Activated CD4-positive, alpha-beta T cell treated with anti-CD3 and anti-CD28 coated beads for 24 hours (primary cell): ENCODE measurements around the gene ADGRG4.
"Not testable (repeated sequence)": the region's sequence is repeated elsewhere in the genome, so short reads cannot be mapped to it uniquely, and the experiment has no call there.

Experiments used
- DNase-seq, 2 donors: peaks; one replicate each; pipeline ENCODE4 v3.0.0-alpha.2; 2020; ENCODE audit warnings: low read depth in 2 of 2

ADGRG4 gene, protein sequence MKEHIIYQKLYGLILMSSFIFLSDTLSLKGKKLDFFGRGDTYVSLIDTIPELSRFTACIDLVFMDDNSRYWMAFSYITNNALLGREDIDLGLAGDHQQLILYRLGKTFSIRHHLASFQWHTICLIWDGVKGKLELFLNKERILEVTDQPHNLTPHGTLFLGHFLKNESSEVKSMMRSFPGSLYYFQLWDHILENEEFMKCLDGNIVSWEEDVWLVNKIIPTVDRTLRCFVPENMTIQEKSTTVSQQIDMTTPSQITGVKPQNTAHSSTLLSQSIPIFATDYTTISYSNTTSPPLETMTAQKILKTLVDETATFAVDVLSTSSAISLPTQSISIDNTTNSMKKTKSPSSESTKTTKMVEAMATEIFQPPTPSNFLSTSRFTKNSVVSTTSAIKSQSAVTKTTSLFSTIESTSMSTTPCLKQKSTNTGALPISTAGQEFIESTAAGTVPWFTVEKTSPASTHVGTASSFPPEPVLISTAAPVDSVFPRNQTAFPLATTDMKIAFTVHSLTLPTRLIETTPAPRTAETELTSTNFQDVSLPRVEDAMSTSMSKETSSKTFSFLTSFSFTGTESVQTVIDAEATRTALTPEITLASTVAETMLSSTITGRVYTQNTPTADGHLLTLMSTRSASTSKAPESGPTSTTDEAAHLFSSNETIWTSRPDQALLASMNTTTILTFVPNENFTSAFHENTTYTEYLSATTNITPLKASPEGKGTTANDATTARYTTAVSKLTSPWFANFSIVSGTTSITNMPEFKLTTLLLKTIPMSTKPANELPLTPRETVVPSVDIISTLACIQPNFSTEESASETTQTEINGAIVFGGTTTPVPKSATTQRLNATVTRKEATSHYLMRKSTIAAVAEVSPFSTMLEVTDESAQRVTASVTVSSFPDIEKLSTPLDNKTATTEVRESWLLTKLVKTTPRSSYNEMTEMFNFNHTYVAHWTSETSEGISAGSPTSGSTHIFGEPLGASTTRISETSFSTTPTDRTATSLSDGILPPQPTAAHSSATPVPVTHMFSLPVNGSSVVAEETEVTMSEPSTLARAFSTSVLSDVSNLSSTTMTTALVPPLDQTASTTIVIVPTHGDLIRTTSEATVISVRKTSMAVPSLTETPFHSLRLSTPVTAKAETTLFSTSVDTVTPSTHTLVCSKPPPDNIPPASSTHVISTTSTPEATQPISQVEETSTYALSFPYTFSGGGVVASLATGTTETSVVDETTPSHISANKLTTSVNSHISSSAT (N-terminal part only)

DNA sequence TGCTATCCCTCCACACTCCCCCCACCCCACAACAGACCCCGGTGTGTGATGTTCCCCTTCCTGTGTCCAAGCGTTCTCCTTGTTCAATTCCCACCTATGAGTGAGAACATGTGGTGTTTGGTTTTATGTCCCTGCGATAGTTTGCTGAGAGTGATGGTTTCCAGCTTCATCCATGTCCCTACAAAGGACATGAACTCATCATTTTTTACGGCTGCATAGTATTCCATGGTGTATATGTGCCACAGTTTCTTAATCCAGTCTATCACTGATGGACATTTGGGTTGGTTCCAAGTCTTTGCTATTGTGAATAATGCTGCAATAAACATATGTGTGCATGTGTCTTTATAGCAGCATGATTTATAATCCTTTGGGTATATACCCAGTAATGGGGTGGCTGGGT lies at the start of gene ADGRG4:
TSS of gene ADGRG4 (plus strand) at position 243 of the 400 bp plus-strand sequence. CDS start 7,815 bp downstream, outside the sequence.
- not testable (repeated sequence) for DNase-seq

DNA sequence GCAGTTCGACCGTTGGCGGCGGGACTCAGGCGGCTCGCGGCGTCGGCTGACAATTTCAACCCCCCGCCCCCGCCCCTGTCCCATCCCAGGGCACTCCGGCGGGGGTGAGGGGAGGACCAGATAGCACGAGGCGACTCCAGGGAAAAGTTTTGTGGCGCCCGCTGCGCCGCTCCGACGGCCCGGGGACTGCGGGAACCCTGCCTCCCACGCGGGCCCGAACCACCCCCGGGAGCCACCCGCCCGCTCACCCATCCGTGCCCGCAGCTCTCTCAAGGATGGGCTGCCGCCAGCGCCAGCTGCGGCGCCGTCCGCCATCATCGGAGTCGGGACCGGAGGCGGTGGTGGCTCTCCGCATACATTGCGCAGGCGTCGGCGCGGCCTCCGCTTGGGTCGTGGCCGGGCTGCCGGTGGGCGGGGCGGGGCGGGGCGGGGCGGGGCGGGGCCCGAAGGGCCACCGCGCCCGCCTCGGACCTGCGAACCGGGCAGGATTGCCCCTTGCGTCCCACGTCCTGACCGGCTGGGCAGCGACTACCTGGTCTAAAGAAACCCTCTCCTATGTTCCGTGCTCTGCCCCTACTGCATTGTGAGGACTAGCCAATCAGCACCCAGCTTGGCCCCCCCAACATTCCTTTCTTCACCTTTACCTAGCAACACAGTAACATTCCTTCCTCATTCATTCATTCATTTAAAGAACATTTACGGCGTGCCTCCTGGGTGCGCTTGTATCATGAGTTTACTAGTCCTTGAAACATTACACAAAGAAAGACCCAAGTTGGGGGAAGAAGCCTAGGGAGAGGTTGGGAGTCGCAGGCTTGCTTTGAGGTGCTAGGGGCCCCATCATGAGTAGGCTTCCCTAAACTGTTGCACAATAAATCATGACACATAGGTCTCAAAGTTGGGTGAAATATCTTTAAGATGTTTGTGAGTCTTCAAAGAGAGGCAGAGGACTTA lies 49.4 kb upstream of the ADGRG4 start, which contains the start of gene MAP7D3:
TSS of gene MAP7D3 (minus strand) at position 360 of the 951 bp plus-strand sequence. CDS start at position 318, 42 bp downstream.
- peak; percentile 30 to 47 for DNase-seq

DNA sequence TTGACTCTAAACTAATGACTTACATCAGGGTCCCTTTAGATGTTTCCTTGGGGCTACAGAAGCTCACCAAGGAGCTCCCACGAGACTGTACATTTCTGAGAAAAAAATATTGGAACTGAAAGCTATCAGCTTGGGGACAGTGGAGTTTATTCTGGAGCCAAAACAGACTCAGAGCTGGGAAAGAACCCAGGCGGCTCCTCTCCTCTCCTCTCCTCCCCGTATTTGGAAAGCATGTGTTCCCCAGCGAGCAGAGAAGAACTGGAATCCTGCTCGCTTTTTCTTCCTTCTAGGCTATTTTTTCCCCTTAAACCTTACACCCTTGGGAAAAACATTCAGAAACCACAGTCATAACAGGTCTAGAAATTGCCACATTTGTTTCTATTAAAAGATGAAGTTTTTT lies 45.2 kb upstream of the ADGRG4 start:
- no peak for DNase-seq

DNA sequence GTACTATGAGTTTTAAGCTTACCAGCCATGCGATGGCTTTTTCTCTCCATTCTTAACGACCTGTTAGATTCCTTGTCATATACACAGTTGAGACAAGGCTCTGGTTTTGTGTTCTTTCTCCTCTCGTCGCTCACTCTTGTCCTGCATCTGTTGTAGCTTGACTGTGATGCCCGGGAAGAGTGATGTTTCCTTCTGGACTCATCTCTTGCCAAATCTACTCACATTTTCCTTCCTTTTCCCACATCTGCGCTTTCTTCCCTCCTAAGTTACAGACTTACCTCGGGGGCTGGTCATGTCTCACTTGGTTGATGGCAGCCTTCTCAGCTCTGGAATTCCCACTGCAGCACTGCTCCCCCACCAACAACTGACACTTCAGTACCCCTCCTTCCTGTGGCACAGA lies 44.7 kb upstream of the ADGRG4 start:
- no peak for DNase-seq

DNA sequence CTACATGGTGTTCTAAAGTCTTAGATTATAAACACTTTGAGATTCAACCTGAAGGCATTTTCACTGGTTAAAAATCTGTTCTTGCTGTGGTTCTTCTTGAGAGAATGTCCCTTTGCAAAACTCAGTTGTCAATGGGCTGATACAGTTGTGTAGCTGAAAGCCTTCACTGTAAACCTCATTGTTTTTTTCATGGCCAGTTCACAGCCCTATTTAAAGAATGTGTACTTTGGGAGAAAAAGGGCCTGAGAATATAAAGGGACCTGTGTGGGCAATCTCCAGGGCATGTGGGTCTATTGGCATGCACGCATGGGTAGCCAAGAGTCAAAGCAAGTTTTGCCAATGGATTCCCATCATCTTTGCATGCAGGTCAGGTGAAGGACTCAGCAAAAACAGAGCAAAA lies 41.8 kb upstream of the ADGRG4 start:
- DNase-seq: no peak

DNA sequence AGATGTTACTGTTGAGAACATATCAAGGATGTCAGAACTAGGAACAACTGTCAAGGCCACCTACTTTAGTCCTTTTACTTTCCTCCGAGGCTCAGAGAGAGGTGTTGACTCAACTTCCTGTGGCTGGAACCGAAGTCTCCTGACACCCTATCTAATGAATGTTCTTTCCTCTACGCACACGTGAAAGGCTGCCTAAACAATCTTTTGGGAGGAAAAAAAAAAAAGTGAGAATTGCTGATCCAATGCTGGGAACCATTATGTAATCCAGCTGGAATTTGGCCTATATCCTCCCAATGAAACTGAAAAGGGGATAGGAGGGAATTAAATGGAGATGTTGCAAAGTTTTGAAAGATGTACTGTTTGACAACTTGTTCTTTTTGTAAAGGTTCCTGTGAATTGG lies 41.2 kb upstream of the ADGRG4 start:
- DNase-seq: no peak

DNA sequence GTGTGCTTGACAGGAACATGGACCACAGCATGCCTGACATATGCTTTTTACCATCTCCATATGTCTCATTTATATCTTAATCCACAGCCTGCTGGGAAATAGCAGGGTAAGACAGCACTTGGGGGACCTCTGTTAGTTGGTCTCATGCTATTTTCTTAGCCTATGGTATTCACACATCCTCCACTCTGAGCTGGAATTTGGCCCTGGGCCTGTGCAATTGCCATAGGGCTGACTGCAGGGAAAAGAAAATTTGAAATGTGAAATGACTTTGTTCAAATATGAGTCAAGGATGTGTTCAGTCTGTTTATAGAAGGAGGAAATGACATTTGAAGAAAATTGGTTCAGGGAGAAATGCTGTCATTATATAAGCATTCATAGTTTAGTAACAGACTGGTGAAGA lies 40.0 kb upstream of the ADGRG4 start:
- no peak for DNase-seq

DNA sequence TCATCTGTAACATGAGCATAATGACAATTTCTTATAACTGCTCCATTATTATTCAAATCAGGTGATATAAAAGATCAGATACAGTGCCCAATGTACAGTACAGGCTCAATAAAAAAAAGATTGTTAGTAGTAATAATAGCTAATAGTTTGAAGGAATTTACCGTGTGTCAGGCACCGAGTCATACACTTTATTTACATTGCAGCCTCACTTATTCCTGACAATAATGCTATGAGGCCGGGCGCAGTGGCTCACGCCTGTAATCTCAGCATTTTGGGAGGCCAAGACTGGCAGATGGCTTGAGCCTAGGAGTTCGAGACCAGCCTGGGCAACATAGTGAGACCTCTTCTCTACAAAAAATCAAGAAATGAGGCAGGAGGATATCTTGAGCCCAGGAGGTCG lies 39.4 kb upstream of the ADGRG4 start:
- no peak for DNase-seq

DNA sequence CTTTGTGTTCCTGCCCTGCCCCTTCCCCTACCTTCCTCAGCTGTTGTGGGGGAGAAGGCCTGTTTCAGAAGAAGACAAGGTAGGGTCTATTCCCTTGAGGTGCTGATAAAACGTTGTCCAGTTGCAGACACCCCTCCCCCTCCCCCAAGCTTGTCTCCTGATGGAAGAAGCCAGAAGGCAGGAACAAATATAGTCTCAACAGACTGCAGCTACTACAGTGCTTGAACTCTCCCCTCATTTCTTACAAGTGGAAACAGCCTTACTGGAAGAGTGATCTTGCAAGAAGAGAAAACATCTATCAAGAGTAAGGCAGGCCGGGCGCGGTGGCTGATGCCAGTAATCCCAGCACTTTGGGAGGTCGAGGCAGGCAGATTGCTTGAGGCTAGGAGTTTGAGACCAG lies 38.5 kb upstream of the ADGRG4 start:
- DNase-seq: no peak

DNA sequence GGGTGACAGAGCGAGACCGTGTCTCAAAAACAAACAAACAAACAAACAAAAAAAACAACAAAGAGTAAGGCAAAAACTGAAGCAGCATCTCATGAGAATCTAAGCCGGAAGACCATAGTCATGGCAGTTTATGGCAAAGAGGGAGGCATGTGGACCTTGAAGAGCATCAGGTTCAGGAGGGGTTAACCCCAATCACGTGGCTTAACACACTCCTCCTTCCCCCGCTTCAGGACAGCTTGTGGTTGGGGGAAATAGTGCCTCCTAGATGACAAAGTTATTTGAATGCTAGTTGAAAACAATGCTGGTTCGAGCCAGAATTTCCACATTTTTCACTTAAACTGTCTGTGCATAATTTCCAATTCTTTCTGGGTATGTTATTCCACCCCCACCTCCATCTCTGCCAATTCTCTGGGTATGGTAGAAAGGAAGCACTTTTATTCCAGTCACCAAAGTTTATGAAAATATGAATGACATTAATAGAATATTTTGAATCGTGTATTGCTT lies 37.9 kb upstream of the ADGRG4 start:
- no peak for DNase-seq

DNA sequence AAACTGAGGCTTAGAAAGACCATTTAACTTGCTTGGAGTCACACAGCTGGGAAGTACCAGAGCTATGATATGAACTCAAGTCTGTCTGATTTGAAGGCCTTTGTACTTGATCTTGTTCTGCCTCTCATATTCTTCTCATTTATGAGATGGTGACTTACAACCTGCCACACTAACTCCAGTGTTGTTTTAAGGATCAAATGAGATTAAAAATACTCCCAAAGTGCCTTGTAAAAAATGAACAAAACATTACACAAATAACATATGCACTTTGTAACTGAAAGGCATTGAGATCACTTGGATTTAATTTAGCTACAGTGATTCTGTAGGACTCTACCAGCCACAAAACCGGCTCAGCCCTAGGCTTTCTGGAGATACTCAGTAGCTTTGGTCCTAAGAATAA lies 33.9 kb upstream of the ADGRG4 start:
- no peak for DNase-seq

DNA sequence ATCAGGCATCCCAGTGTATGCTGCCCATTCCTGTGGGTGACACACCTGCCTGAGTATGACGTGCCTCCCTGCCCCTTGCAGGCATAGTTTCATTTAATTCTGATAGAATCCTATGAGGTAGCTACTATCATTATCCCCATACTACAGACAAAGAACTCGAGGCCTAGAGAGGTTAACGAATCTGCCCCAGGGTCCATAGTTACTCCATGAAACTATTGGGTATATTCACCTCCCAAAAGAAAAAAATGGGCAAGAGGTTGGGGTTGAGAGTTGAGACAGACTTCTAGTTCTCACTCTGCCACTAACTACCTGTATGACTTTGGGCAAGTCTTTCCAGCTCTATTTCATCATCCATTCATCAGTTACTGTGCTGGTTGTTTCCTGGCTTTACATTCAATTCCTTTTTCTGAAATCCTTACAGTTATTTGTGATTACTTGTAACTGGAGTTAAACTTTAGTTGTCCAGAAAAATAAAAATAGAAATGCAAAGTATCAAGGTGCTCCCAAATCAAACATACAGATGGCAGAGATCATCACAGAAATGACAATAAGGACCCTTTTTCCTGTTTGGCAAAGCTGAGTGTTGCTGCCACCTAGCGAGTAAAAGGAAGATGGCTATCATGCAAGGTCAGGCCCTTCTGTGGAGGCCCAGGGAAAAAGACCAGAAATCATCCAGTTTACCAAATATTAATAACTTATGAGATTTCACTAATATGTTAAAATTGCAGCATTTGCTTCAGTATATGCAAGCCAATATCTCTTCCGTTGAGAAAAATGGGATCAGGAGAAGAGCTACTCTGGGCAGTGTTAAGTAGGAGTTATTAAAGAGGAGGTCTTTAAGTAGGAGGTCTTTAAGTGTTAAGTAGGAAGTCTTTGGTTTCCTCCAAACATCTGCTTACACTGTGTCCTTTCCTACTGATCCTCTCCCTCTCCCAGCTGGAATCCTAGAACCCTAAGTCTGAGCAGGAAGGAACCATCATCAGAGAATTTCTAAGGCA lies 32.4 kb upstream of the ADGRG4 start:
- peak; percentile 4 to 35 for DNase-seq

DNA sequence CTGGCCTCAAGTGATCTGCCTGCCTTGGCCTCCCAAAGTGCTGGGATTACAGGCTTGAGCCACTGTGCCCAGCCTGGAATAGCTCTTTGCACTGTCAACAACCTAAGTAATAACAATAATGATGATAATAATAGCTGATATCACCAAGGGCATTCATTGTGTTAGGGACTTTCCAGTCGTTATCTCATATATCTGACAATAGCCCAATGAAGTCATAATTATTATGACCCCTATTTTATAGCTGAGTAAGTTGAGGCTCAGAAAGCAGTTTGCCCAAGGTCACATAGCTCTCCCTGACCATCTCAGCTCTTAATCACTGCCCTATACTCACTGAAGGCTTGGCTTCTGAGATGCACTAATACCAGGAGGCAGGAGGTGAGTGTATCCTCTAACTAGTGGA lies 30.8 kb upstream of the ADGRG4 start:
- no peak for DNase-seq

DNA sequence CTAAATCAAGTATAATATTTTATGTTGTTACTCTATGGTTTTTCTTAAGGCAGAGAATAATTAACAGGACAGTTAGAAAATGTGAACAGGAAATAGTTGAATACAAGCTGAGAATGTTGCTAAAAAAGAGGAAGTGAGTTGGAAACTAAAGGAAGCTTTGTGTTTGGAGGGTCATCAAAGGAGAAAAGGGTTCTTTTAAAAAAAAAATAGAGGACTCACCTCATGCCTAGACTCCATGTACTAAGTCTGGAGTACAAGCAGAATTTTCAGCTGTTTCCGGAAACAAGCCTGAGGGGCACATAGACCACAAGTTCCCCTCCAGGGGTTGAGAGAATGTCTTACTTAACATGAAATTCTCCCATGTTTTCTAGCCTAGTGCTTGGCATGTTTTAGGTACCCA lies 29.5 kb upstream of the ADGRG4 start:
- no peak for DNase-seq

DNA sequence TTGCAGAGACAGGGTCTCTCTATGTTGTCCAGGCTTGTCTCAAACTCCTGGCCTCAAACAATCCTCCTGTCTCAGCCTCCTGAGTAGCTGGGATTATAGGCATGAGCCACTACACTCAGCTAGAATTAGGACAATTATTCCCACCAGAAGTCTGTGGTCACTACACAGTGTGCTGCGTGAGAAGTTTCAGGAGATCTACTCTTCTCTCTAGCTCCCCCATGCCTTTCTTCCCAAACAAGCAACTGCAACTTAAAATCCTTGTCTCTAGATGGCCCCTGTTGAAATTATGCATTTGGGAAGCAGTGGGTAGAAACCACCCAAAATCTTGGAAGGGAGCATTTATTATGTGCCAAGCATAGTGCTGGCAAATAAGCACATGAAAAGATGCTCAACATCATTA lies 28.4 kb upstream of the ADGRG4 start:
- no peak for DNase-seq

DNA sequence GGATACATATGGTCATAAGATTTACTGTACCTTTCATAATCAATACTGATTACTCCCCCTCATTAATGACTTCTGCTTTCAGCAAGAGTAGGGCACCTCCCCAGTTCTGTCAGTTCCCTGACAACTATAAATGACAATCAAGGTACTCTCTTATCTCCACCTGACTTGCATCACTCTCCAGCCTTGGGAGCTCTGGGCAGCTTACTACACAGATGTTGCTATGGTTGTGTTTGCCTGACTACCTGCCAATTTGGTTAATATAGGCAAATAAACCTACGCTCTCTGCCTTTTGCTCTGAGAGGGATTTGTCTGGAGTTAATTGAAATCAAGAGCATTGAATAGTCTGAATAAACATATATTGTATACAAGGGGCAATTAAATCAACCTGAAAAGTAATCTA lies 26.8 kb upstream of the ADGRG4 start:
- DNase-seq: no peak

DNA sequence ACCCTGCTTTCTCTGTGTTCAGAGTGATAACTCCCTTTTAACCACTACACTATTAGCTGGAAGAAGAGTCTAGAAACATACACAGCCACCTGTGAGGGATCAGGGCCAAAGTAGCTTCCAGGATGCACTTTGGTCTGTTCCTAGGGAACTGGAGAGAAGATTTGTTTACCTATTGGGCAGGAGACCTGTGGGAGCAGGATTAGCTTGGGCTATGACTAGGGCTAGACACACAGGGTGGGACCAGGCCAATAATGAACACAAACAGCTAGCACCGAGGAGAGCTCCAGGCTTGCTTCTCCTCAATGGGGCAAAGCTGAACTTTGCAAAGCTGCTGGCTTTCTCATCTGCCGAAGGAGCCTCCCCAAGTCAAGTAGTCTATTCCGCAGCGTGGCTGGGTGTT lies 25.2 kb upstream of the ADGRG4 start:
- no peak for DNase-seq

DNA sequence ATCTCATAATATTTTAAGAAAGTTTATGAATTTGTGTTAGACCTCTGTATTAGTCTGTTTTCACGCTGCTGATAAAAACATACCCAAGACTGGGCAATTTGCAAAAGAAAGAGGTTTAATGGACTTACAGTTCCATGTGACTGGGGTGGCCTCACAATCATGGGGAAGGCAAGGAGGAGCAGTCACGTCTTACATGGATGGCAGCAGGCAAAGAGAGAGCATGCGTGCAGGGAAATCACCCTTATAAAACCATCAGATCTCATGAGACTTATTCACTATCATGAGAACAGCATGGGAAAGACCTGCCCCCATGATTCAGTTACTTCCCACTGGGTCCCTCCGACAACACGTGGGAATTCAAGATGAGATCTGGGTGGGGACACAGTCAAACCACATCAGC lies 14.4 kb upstream of the ADGRG4 start:
- not testable (repeated sequence) for DNase-seq

DNA sequence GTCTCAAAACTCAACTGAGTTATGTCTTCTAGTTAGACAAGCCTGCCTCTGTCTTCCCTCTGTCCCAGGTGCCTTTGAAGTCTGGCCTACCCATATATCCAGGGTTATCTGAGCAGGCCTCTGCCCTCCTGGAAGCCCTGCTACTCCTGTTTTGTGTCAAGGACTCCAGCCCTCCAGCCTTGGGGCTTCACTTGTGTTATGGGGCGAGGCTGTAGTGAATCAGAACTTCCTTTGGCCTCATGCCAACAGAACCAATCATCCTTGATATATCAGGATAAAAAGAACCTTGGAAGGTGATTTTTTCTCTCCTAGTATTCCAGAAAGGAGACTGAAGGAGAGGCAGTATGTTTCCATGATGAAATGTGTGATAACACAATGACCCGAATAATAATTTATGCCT lies 8.9 kb upstream of the ADGRG4 start:
- DNase-seq: no peak
